Neural crest cell (in vitro differentiated cells): ENCODE measurements around the gene SLC28A2. TPM values are rescaled to one million over a fixed set of nuclear protein-coding genes. Genes with fewer than 3 reads are reported as not detected.
"Not testable (repeated sequence)": the region's sequence is repeated elsewhere in the genome, so short reads cannot be mapped to it uniquely, and the experiment has no call there.

Source experiments
- DNase-seq: peaks from one replicate; pipeline ENCODE4 v3.0.0; 2021; ENCODE audit warnings: low read depth, mixed read lengths, low spot score
- H3K27ac Mint-ChIP-seq: one replicate; pipeline ENCODE4 v1.8.0; 2021; ENCODE audit warnings: mild to moderate bottlenecking, mixed read lengths; ENCODE audit not compliant: unreplicated experiment
- H3K27me3 Mint-ChIP-seq: 2 replicates; pipeline ENCODE4 v1.8.0; 2021; ENCODE audit warnings: low read depth, mild to moderate bottlenecking, mixed read lengths
- H3K36me3 Mint-ChIP-seq: 2 replicates; pipeline ENCODE4 v1.8.0; 2021; ENCODE audit warnings: low read depth, mild to moderate bottlenecking, mixed read lengths
- H3K4me1 Mint-ChIP-seq: 2 replicates; pipeline ENCODE4 v1.8.0; 2021; ENCODE audit warnings: mixed read lengths
- H3K4me3 Mint-ChIP-seq: one replicate; pipeline ENCODE4 v1.8.0; 2021; ENCODE audit warnings: mild to moderate bottlenecking, mixed read lengths
- H3K9me3 Mint-ChIP-seq: 2 replicates; pipeline ENCODE4 v1.8.0; 2021; ENCODE audit warnings: mixed read lengths
- total RNA-seq: library from RNA; stranded (reverse); gene quantifications from 2 replicates; pipeline ENCODE4 v1.2.1, GENCODE V29; 2021
- TF ChIP-seq, protein P1 (sequence below): fragments of 200-600 bp; sonication (generic); conservative IDR thresholded peaks from 2 replicates; pipeline ENCODE4 v1.5.0; 2021; ENCODE audit warnings: antibody characterized with exemption, mild to moderate bottlenecking

Gene SLC28A2
- total RNA-seq, 1 donor from 2014 or later = not detected

DNA sequence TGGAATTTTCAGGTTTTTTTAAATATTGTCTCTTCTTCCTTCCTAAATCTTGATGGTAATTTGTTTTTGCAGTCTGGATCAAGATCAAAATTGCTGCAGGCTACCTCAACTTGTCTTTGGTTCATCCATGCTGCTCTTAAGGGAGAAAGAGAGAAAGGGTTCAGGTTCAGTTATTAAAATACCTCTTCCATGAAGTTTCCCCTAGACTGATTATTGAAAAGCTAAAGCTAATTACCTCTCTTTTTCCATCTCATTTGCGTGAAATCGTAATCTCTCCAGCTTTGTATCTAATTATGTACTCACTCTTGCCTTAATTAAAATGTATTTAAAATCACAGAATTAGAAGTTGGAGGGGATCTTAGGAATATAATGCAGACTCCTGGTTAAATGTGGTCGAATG, 52.7 kb downstream of the SLC28A2 start:
- H3K27me3 Mint-ChIP-seq = peaks cover 8% of the 10 kb centered on the region
- TF ChIP-seq, protein P1, sequence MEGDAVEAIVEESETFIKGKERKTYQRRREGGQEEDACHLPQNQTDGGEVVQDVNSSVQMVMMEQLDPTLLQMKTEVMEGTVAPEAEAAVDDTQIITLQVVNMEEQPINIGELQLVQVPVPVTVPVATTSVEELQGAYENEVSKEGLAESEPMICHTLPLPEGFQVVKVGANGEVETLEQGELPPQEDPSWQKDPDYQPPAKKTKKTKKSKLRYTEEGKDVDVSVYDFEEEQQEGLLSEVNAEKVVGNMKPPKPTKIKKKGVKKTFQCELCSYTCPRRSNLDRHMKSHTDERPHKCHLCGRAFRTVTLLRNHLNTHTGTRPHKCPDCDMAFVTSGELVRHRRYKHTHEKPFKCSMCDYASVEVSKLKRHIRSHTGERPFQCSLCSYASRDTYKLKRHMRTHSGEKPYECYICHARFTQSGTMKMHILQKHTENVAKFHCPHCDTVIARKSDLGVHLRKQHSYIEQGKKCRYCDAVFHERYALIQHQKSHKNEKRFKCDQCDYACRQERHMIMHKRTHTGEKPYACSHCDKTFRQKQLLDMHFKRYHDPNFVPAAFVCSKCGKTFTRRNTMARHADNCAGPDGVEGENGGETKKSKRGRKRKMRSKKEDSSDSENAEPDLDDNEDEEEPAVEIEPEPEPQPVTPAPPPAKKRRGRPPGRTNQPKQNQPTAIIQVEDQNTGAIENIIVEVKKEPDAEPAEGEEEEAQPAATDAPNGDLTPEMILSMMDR = no peak
- peaks cover 16% of the 10 kb centered on the region for H3K4me1 Mint-ChIP-seq
- DNase-seq = no peak
- peaks cover 6% of the 10 kb centered on the region for H3K9me3 Mint-ChIP-seq
- H3K27ac Mint-ChIP-seq = no peak overlapping the region
- H3K4me3 Mint-ChIP-seq = no peak overlapping the region
- H3K36me3 Mint-ChIP-seq = no peaks in the 10 kb centered on the region

DNA sequence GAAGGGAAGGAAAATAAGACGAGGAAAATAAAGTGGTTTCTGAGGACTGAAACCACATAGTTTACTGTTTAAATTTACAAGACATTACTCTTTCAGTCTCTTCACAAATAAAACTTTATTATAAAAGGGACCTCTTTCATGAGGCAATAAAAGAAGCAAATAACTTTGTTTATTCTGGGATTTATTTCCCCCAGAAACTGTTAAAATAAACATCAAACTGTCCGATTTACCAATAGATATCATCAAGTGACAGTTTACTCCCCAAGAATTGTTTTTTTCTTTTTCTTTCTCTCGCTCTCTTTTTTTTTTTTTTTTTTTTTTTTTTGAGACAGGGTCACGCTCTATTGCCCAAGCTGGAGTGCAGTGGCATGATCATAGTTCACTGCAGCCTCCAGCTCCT, 54.1 kb downstream of the SLC28A2 start:
- H3K27me3 Mint-ChIP-seq = peaks cover 4% of the 10 kb centered on the region
- H3K4me3 Mint-ChIP-seq = no peak overlapping the region
- TF ChIP-seq, protein P1 = no peak
- H3K36me3 Mint-ChIP-seq = no peaks in the 10 kb centered on the region
- H3K4me1 Mint-ChIP-seq = peaks cover 16% of the 10 kb centered on the region
- no peak for DNase-seq
- H3K9me3 Mint-ChIP-seq = peaks cover 6% of the 10 kb centered on the region
- H3K27ac Mint-ChIP-seq = no peak overlapping the region

DNA sequence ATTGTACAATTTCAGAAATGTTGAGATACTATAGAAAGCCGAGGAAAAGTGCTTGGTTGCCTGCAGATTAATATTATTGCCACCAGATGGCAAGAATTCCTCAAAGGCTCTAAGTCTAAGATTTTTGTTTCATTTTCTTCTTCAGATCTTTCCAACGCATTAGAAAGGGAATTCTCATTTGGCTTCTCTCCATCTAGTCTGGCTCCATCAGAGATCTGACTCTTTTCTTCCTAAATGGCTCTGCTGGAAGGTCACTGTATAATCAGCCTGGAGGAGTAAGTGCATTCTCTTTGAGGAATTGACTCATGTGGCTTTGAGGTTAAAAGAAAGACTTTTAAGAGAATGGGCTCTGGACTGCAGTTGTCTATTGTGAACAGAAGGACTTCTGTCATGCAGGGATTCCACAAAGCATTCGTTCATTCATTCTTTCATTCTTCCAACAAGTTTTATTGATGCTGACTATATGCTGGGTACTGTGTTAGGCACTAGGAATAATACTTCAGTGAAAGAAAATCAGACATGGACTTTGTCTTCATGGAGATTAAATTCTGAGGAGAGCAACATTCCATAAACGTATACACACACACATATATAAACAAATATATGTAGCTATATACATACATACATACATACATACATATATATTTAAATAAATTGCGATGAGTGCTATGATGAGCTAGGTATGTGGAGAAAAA, 55.3 kb downstream of the SLC28A2 start:
- H3K4me3 Mint-ChIP-seq = no peak overlapping the region
- H3K27me3 Mint-ChIP-seq = no peaks in the 10 kb centered on the region
- no peaks in the 10 kb centered on the region for H3K36me3 Mint-ChIP-seq
- no peak for DNase-seq
- H3K27ac Mint-ChIP-seq = no peak overlapping the region
- H3K9me3 Mint-ChIP-seq = peaks cover 6% of the 10 kb centered on the region
- peaks cover 16% of the 10 kb centered on the region for H3K4me1 Mint-ChIP-seq
- TF ChIP-seq, protein P1 = peak; percentile 66

DNA sequence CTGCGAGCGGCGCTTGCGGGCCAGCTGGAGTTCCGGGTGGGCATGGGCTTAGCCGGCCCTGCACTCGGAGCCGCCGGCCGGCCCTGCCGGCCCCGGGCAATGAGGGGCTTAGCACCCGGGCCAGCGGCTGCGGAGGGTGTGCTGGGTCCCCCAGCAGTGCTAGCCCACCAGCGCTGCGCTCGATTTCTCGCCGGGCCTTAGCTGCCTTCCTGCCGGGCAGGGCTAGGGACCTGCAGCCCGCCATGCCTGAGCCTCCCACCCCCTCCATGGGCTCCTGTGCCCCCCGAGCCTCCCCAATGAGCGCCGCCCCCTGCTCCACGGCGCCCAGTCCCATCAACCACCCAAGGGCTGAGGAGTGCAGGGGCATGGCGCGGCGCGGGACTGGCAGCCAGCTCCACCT, 62.1 kb downstream of the SLC28A2 start:
- not testable (repeated sequence) for H3K4me1 Mint-ChIP-seq, H3K9me3 Mint-ChIP-seq, H3K27ac Mint-ChIP-seq, H3K36me3 Mint-ChIP-seq, H3K27me3 Mint-ChIP-seq, H3K4me3 Mint-ChIP-seq, DNase-seq

DNA sequence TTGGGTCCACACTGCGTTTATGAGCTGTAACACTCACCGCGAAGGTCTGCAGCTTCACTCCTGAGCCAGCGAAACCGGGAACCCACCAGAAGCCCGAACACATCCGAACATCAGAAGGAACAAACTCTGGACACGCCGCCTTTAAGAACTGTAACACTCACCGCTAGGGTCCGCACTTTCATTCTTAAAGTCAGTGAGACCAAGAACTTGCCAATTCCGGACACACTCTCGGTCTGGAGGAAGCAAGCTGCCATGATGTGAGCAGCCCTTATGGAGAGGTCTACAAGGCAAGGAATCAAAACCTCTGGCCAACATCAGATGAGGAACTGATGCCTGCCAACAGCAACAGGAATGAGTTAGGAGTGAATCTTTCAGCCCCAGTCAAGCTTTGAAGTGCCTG, 62.9 kb downstream of the SLC28A2 start:
- peaks cover 4% of the 10 kb centered on the region for H3K4me1 Mint-ChIP-seq
- no peaks in the 10 kb centered on the region for H3K9me3 Mint-ChIP-seq
- no peak overlapping the region for H3K27ac Mint-ChIP-seq
- H3K36me3 Mint-ChIP-seq = no peaks in the 10 kb centered on the region
- H3K4me3 Mint-ChIP-seq = no peak overlapping the region
- TF ChIP-seq, protein P1 = peak; percentile 51
- no peaks in the 10 kb centered on the region for H3K27me3 Mint-ChIP-seq
- peak; percentile 9 for DNase-seq

DNA sequence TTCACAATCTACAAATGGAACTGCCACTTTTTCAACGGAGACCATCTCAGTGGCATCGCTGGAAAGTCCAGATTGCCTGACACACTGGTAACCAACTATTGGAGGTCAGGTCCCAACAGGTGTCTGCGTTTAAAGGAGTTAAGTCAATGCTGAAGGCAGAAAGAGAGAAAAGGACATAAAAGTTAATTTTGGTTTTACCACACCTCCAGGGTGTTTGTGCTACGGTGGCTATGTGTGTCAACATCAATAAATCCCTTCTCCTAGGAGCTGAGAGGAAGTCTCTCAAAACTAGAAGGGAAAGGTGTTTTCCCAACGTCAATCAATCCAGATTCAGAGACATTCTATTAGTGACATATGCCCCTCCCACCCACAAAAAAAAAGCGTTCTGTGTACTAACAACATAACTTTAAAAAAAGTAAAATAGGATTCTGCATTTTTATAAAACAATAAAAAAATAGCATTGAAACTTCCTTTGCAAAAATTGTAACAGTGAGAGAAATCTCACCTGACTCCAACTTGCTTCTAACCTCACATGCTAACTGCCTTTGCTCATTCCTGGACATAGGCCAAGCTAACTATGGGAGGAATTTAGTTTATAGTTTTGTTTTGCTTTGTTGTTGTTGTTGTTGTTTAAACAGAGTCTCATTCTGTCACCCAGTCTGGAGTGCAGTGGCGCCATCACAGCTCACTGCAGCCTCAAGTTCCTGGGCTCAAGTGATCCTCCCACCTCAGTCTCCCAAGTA, 67.6 kb downstream of the SLC28A2 start:
- H3K27ac Mint-ChIP-seq = no peak overlapping the region
- TF ChIP-seq, protein P1 = no peak
- no peak overlapping the region for H3K4me3 Mint-ChIP-seq
- no peaks in the 10 kb centered on the region for H3K9me3 Mint-ChIP-seq
- H3K4me1 Mint-ChIP-seq = peaks cover 4% of the 10 kb centered on the region
- no peaks in the 10 kb centered on the region for H3K36me3 Mint-ChIP-seq
- DNase-seq = no peak
- H3K27me3 Mint-ChIP-seq = peaks cover 3% of the 10 kb centered on the region
